Common myeloid progenitor, CD34-positive (primary cell): ENCODE results near the gene PRCC.
A peak's percentile ranks its signal among the peaks of the same experiment; 100 is the strongest.

Experiments used
- CTCF ChIA-PET: fragments of 350-600 bp; sonication (Branson Sonifier 250); formaldehyde crosslinking; loops from one replicate; lab custom pipeline; 2021; ENCODE audit warnings: antibody characterized with exemption; lab: Charles Lee
- POLR2A ChIA-PET: fragments of 350-600 bp; sonication (Branson Sonifier 250); formaldehyde crosslinking; loops from one replicate; lab custom pipeline; 2021; ENCODE audit warnings: antibody characterized with exemption; lab: Charles Lee
- DNase-seq, 3 donors: peaks; one replicate each; pipeline versions ENCODE4 v3.0.0 to v3.0.0-alpha.2; 2013
- H3K27ac ChIP-seq, 2 experiments: 1 replicate in 1 of 2; 2 replicates in 1 of 2; pipeline ENCODE4 v1.7.0; 2013; ENCODE audit warnings: inconsistent platforms in 2 of 2, low read length in 2 of 2, mild to moderate bottlenecking in 2 of 2, low read depth in 1 of 2, moderate library complexity in 1 of 2; ENCODE audit not compliant: severe bottlenecking in 2 of 2, insufficient read depth in 1 of 2, poor library complexity in 1 of 2
- H3K27me3 ChIP-seq, 5 experiments: replicated peaks in 2 of 5; 1 replicate in 3 of 5; 2 replicates in 2 of 5; pipeline versions ENCODE4 v1.6.1 to v1.7.0; 2013; ENCODE audit warnings: low read length in 4 of 5, mild to moderate bottlenecking in 2 of 5, moderate library complexity in 2 of 5, inconsistent platforms in 1 of 5; ENCODE audit not compliant: insufficient read depth in 5 of 5, control insufficient read depth in 4 of 5
- H3K36me3 ChIP-seq, 4 experiments: 1 replicate in 2 of 4; 2 replicates in 2 of 4; pipeline versions ENCODE4 v1.6.1 to v1.7.0; 2013; ENCODE audit warnings: low read length in 3 of 4, control low read depth in 1 of 4, mild to moderate bottlenecking in 1 of 4; ENCODE audit not compliant: control insufficient read depth in 4 of 4, insufficient read depth in 4 of 4
- H3K4me1 ChIP-seq, 4 experiments: 1 replicate in 3 of 4; 2 replicates in 1 of 4; pipeline versions ENCODE4 v1.6.1 to v1.7.1; 2013; ENCODE audit warnings: low read length in 3 of 4, mild to moderate bottlenecking in 3 of 4, control low read depth in 1 of 4, inconsistent platforms in 1 of 4, moderate library complexity in 1 of 4; ENCODE audit not compliant: control insufficient read depth in 4 of 4, insufficient read depth in 4 of 4; ENCODE audit errors: control extremely low read depth in 1 of 4
- H3K4me3 ChIP-seq, 7 experiments: 1 replicate in 4 of 7; 2 replicates in 3 of 7; pipeline versions ENCODE4 v1.5.1 to v1.7.0; 2013; ENCODE audit warnings: mild to moderate bottlenecking in 7 of 7, low read length in 6 of 7, moderate library complexity in 6 of 7, inconsistent platforms in 2 of 7, low read depth in 2 of 7, control low read depth in 1 of 7; ENCODE audit not compliant: insufficient read depth in 4 of 7, control insufficient read depth in 1 of 7; ENCODE audit errors: extremely low read depth in 1 of 7
- H3K9me3 ChIP-seq, 5 experiments: 1 replicate in 4 of 5; 2 replicates in 1 of 5; pipeline versions ENCODE4 v1.6.1 to v1.7.1; 2013; ENCODE audit warnings: low read length in 4 of 5, mild to moderate bottlenecking in 2 of 5, inconsistent platforms in 1 of 5, low read depth in 1 of 5, moderate library complexity in 1 of 5; ENCODE audit not compliant: control insufficient read depth in 4 of 5, insufficient read depth in 2 of 5; ENCODE audit errors: control extremely low read depth in 1 of 5
- WGBS: methylation state at CpG from one replicate; pipeline ENCODE4 v1.1.5; 2013; ENCODE audit not compliant: insufficient coverage; 5-methylcytosine and 5-hydroxymethylcytosine counted together

The PRCC gene

DNA sequence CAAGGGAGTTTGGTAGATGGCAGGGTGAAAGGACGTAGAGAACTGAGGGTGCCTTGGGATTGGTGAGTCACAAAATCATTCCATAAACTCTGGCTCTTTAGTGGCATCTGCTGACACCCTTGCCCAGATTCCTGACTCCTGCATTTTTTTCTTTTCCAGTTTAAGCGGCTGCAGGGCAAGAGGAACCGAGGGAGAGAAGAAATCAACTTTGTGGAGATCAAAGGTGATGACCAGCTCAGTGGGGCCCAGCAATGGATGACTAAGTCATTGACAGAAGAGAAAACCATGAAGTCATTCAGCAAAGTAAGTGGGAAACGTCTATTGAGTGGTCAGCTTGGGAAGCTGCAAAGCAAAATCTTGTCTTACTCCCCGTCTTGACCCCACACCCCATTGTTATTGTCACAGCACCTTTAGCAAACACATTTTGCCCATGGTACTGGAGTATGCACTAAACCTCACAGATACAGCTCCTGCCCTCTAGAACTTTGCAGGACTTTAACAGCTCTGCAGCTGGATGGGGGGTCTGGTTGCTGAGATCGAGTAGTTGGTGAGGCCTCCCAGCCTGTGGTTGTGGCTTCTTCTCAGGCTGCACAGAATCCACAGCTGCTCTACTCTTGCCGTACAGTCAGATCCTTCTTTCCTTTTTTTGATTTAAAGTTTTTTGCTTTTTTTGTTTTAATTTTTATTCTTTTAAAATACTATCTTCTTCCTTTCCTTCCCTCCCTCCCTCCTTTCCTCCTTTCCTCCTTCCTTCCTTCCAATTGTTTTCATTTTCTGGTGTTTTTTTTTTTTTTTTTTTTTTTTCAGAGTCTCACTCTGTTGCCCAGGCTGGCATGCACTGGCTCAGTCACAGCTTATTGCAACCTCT, 27.4 kb downstream of the PRCC start:
- peak in 1 of 3 donors; percentile 25 for DNase-seq
- H3K27me3 ChIP-seq: no peaks in the 10 kb centered on the region
- POLR2A ChIA-PET: no interaction called here
- WGBS: 98% methylated on average over 4 of the region's 7 CpGs
- H3K27ac ChIP-seq: no peak overlapping the region
- H3K4me1 ChIP-seq: no peaks in the 10 kb centered on the region
- H3K9me3 ChIP-seq: no peaks in the 10 kb centered on the region
- CTCF ChIA-PET: interaction anchor here (1.0 to 21.9 kb wide), 8 partner anchors 9 to 92 kb away, joined by 3 to 282 read pairs (median 22); partner anchors contain the start of genes INSRR, ISG20L2, METTL25B and NTRK1
- H3K36me3 ChIP-seq: peaks cover 38 to 83% (median 71%) of the 10 kb centered on the region in 4 experiments
- H3K4me3 ChIP-seq: no peak overlapping the region

DNA sequence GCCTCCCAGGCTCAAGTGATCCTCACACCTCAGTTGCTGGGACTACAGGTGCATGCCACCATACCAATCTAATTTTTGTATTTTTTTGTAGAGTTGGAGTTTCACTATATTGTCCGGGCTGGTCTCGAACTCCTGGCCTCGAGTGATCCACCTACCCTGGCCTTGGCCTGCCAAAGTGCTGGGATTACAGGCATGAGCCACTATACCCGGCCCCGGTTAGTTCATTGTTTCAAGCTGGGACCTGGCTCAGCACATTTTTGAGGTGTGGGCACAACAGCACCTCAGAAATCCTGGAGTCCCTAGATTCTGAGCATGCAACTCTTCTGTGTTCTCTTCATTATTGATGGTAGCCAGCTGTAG, 28.0 kb downstream of the PRCC start:
- H3K9me3 ChIP-seq: no peaks in the 10 kb centered on the region
- no peak overlapping the region for H3K4me3 ChIP-seq
- H3K36me3 ChIP-seq: peaks cover 38 to 89% (median 71%) of the 10 kb centered on the region in 4 experiments
- H3K4me1 ChIP-seq: no peaks in the 10 kb centered on the region
- no peaks in the 10 kb centered on the region for H3K27me3 ChIP-seq
- ChIA-PET POLR2A (no interaction called here), CTCF (interaction anchor here (1.0 to 21.9 kb wide), 9 partner anchors 10 to 91 kb away, joined by 3 to 282 read pairs (median 12); partner anchors contain the start of genes INSRR, ISG20L2, METTL25B and NTRK1)
- H3K27ac ChIP-seq: no peak overlapping the region
- WGBS: 98% methylated on average over 4 of the region's 5 CpGs
- no peak for DNase-seq

DNA sequence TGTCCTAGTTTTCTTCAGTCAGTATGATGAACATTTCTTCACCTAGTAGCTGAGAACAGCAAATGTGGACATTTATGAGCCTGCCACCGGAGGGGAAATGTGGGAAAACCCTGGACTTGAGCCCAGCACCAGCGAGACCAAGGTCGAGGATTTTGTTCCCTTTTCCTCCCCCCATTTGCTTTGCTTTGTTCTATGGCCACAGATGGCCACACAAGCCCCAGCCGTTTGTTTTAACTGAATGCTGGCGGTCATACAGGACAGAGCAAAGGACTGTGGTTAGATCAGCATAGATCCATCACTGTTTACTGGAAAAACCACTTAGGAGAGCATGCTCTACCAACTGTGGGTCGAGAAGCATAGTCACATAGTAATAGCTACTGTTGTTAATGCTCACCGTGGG, 28.5 kb downstream of the PRCC start:
- DNase-seq: no peak
- Histone ChIP-seq H3K27me3 (no peaks in the 10 kb centered on the region), H3K27ac (no peak overlapping the region), H3K36me3 (peaks cover 38 to 92% (median 71%) of the 10 kb centered on the region in 4 experiments), H3K4me1 (no peaks in the 10 kb centered on the region), H3K4me3 (no peak overlapping the region), H3K9me3 (no peaks in the 10 kb centered on the region)
- POLR2A ChIA-PET: no interaction called here
- CTCF ChIA-PET: interaction anchor here (0.7 to 21.9 kb wide), 13 partner anchors 10 to 91 kb away, joined by 3 to 282 read pairs (median 5); partner anchors contain the start of genes INSRR, ISG20L2, METTL25B and NTRK1
- WGBS: 82% methylated on average over 5 of the region's 7 CpGs

DNA sequence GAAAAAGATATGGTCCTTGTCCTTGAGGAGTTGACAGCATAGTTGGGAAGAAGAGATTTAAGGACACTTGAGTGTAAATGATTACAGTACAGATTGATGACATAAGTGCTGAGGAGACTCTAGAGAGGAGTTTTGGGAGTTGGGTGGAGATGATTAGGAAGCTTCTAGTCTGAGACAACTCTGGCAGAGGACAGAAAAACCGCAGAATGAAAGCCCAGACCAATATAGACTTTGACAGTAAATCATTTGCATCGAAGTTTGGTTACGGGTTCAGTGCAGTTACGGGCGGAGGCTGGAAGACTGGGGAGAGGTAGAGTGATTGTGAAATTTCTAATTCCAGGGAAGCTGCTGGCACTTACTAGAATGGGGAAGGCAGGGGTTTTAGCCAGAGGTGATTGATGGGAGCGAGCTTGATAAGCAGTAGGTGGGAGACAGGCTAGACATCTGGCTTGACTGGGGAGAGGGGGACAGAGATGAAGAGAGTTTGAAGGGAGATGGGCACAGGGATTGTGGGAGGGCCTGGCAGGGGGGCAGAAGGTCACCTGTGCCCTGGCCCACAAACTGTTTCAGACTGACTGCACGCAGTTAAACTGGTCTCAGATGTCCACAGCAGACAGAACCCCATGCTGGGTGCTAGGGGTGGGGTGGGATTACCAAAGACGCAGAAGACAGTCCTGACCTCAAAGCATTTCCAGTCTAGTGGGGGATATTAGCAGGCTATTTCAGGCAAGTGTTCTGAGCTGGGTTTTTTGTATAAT, 29.2 kb downstream of the PRCC start:
- ChIA-PET POLR2A (no interaction called here), CTCF (interaction anchor here (0.7 to 21.9 kb wide), 22 partner anchors 9 to 134 kb away, joined by 3 to 282 read pairs (median 4); partner anchors contain the start of genes INSRR, ISG20L2, METTL25B and NTRK1)
- peaks cover 37 to 92% (median 68%) of the 10 kb centered on the region in 4 experiments for H3K36me3 ChIP-seq
- 95% methylated on average over 6 of the region's 8 CpGs for WGBS
- H3K4me3 ChIP-seq: no peak overlapping the region
- no peak overlapping the region for H3K27ac ChIP-seq
- DNase-seq: no peak
- H3K27me3 ChIP-seq: no peaks in the 10 kb centered on the region
- H3K9me3 ChIP-seq: no peaks in the 10 kb centered on the region
- H3K4me1 ChIP-seq: peaks cover 0 to 5% (median 3%) of the 10 kb centered on the region in 4 experiments

DNA sequence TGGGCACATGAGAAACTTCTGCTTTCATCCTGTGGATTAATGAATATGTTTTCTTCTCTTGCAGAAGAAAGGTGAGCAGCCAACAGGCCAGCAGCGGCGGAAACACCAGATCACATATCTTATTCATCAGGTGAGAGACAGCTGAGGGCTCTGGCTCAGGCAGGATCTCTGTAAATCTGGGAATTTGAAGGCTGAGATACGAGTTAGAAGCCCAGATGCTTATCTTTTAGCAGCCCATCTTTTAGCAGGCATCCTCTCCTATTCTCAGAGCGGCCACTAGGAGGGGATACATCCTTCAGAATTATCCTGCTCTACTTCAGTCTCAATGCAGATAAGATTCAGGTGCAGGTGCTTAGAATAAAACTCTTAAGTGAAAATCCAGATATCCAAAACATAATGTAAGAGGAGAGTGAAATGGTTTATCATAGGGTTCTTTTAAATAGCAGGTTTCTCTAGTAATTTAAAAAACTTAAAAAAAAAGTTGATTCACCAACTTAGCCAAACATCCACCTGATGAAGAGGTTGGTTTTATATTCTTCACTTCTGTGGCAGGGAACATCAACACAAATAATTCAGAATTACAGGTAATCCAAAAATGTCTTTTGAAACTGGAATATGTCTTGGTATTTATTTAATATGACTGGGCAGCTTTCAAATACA, 30.0 kb downstream of the PRCC start:
- ChIA-PET CTCF (interaction anchor here (0.8 to 21.9 kb wide), 27 partner anchors 8 to 134 kb away, joined by 3 to 282 read pairs (median 4); partner anchors contain the start of genes INSRR, ISG20L2, METTL25B and NTRK1), POLR2A (interaction anchor here (1.1 kb wide), 1 partner anchor 101 kb away, joined by 7 read pairs; no protein-coding TSS in a partner anchor)
- peak; percentile 68 to 77 (median 76) for DNase-seq
- WGBS: 0% methylated on average over 1 of the region's 4 CpGs
- Histone ChIP-seq H3K27me3 (no peaks in the 10 kb centered on the region), H3K36me3 (peaks cover 35 to 89% (median 64%) of the 10 kb centered on the region in 4 experiments), H3K27ac (no peak overlapping the region), H3K4me1 (peaks cover 0 to 7% (median 5%) of the 10 kb centered on the region in 4 experiments), H3K9me3 (no peaks in the 10 kb centered on the region), H3K4me3 (no peak overlapping the region)

DNA sequence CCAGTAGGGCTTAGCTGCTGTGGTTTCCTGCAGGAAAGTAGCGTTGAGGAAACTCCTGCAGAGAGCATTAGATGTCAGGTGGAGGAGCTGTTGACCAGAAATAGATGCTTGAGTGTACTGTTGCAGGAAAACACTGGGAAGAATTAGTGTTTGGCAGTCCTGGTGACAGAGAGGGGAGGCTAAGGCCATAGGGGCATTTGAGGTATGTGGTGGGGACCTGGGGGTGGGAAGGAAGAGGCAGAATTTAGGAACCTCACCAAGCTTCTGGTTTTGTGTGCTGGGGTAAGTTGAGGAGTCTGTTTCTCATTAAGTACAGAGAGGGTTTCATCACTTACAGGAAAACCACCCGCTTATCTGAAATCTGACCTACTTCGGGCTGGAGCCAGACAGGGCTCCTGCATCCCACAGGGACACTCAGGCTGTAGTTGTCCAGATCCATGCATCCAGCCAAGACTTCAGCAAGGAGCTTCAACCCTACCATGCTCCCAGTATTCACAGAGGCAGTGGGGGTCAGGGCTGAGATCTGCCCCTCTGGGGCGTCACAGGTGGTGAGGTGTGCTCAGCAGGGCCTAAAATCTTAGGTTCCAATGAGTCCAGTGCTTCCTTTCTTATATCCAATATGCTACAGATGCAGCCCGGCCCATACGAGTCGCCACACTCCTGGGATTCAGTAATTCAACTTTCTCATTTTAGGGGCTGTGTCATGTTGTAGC, 34.2 kb downstream of the PRCC start:
- ChIA-PET POLR2A (interaction anchor here (1.0 kb wide), 1 partner anchor 13 kb away, joined by 3 read pairs; no protein-coding TSS in a partner anchor), CTCF (interaction anchor here (0.6 to 21.9 kb wide), 11 partner anchors 11 to 99 kb away, joined by 3 to 282 read pairs (median 9); partner anchors contain the start of genes INSRR, NTRK1 and SH2D2A)
- DNase-seq: no peak
- H3K9me3 ChIP-seq: no peaks in the 10 kb centered on the region
- peaks cover 10 to 54% (median 32%) of the 10 kb centered on the region in 4 experiments for H3K36me3 ChIP-seq
- no peak overlapping the region for H3K27ac ChIP-seq
- 41% methylated on average over 4 of the region's 7 CpGs for WGBS
- H3K4me1 ChIP-seq: peaks cover 0 to 23% (median 13%) of the 10 kb centered on the region in 4 experiments
- no peak overlapping the region for H3K4me3 ChIP-seq
- H3K27me3 ChIP-seq: no peaks in the 10 kb centered on the region
